GM20431 (cell line): ENCODE data around the gene NACC2.
"Not testable (repeated sequence)": the region's sequence is repeated elsewhere in the genome, so short reads cannot be mapped to it uniquely, and the experiment has no call there.

Experiments
- in situ Hi-C: fragments of 300-500 bp; cut with MseI, MboI; formaldehyde crosslinking; loops from one replicate; pipeline ENCODE4 v1.15.0; 2020; ENCODE audit warnings: low sequenced_read_pairs; ENCODE audit not compliant: unreplicated experiment

The NACC2 gene

GRCh38 chr9:136084063-136084944 is 10.8 kb downstream of the NACC2 start:
- in situ Hi-C loops: no loop called here

GRCh38 chr9:136083558-136084062 is 11.5 kb downstream of the NACC2 start:
- in situ Hi-C loops: no loop called here

GRCh38 chr9:136082496-136083361 is 12.4 kb downstream of the NACC2 start:
- in situ Hi-C loops: no loop called here

- in situ Hi-C loops: no loop called here
Observed at GRCh38 chr9:136081826-136082495, 13.1 kb downstream of the NACC2 start.

GRCh38 chr9:136081113-136081825 is 13.8 kb downstream of the NACC2 start:
- in situ Hi-C loops: no loop called here

- in situ Hi-C loops: no loop called here
Observed at GRCh38 chr9:136080716-136081112, 14.4 kb downstream of the NACC2 start.

GRCh38 chr9:136079916-136080246 is 15.2 kb downstream of the NACC2 start:
- in situ Hi-C loops: no loop called here

- in situ Hi-C loops: no loop called here
Observed at GRCh38 chr9:136079211-136079915, 15.7 kb downstream of the NACC2 start.

- in situ Hi-C loops: no loop called here
Observed at GRCh38 chr9:136078498-136079011, 16.5 kb downstream of the NACC2 start.

GRCh38 chr9:136078024-136078423 is 17.1 kb downstream of the NACC2 start:
- in situ Hi-C loops: no loop called here

- in situ Hi-C loops: no loop called here
Observed at GRCh38 chr9:136077491-136077890, 17.6 kb downstream of the NACC2 start.

GRCh38 chr9:136075881-136076678 is 19.0 kb downstream of the NACC2 start:
- in situ Hi-C loops: no loop called here

- in situ Hi-C loops: no loop called here
Observed at GRCh38 chr9:136075134-136075841, 19.8 kb downstream of the NACC2 start.

GRCh38 chr9:136074706-136075105 is 20.4 kb downstream of the NACC2 start:
- in situ Hi-C loops: no loop called here

- in situ Hi-C loops: no loop called here
Observed at GRCh38 chr9:136062657-136063439, 32.2 kb downstream of the NACC2 start.

- in situ Hi-C loops: not testable (repeated sequence)
Observed at GRCh38 chr9:136061916-136062315, 33.2 kb downstream of the NACC2 start.

GRCh38 chr9:136061405-136061804 is 33.7 kb downstream of the NACC2 start:
- in situ Hi-C loops: no loop called here
